Activated CD8-positive, alpha-beta memory T cell treated with anti-CD3 and anti-CD28 coated beads, Interleukin-2, amount 10 ng/mL, durations not matched to agents 7 days and 5 days (primary cell): ENCODE data around the gene KLK12. TPM values are rescaled to one million over a fixed set of nuclear protein-coding genes. Genes with fewer than 3 reads are reported as not detected.
A peak's percentile ranks its signal among the peaks of the same experiment; 100 is the strongest.

Experiments used
- ATAC-seq: fragments of 150-1000 bp; cut with Tn5 transposase; one replicate; pipeline ENCODE4 v1.10.0; 2021; ENCODE audit warnings: moderate library complexity
- CTCF ChIA-PET: fragments of 350-600 bp; sonication (Branson Sonifier 250); formaldehyde crosslinking; loops from one replicate; lab custom pipeline; 2021; ENCODE audit warnings: antibody characterized with exemption; lab: Charles Lee
- DNase-seq: peaks from one replicate; pipeline ENCODE4 v3.0.0-alpha.2; 2020
- H3K27ac Mint-ChIP-seq: one replicate; pipeline ENCODE4 v1.8.0; 2021; ENCODE audit warnings: mild to moderate bottlenecking, mixed read lengths
- H3K27me3 Mint-ChIP-seq: one replicate; pipeline ENCODE4 v1.8.0; 2021; ENCODE audit warnings: mixed read lengths
- H3K36me3 Mint-ChIP-seq: one replicate; pipeline ENCODE4 v1.8.0; 2021; ENCODE audit warnings: mild to moderate bottlenecking, mixed read lengths
- H3K4me1 Mint-ChIP-seq: one replicate; pipeline ENCODE4 v1.8.0; 2021; ENCODE audit warnings: mixed read lengths
- H3K4me3 Mint-ChIP-seq: one replicate; pipeline ENCODE4 v1.8.0; 2021; ENCODE audit warnings: mild to moderate bottlenecking, moderate library complexity, mixed read lengths
- H3K9me3 Mint-ChIP-seq: one replicate; pipeline ENCODE4 v1.8.0; 2022; ENCODE audit warnings: low read depth, mixed read lengths
- total RNA-seq, 2 experiments: library from RNA; stranded (reverse); gene quantifications; one replicate each; pipeline ENCODE4 v1.2.3, GENCODE V29; 2021

KLK12 gene
- total RNA-seq, 2 experiments from 2014 or later: not detected

- no peak for ATAC-seq
- H3K4me3 Mint-ChIP-seq: peak overlapping the region; percentile 17
Measured at GRCh38 chr19:51018745-51019543, 15.9 kb downstream of the KLK12 start.

GRCh38 chr19:51016798-51017683 is 17.8 kb downstream of the KLK12 start:
- ATAC-seq (peak; percentile 51), DNase-seq (peak; percentile 50)
- H3K27me3 Mint-ChIP-seq: peaks cover 51% of the 10 kb centered on the region

More at GRCh38 chr19:51018745-51019543, 15.9 kb downstream of the KLK12 start:
- Mint-ChIP-seq H3K27ac (no peak overlapping the region), H3K27me3 (peaks cover 51% of the 10 kb centered on the region), H3K36me3 (peaks cover 3% of the 10 kb centered on the region), H3K4me1 (peaks cover 19% of the 10 kb centered on the region), H3K9me3 (no peaks in the 10 kb centered on the region)
- no peak for DNase-seq
- CTCF ChIA-PET: interaction anchor here (4.3 kb wide), 1 partner anchor 77 kb away, joined by 19 read pairs; no protein-coding TSS in a partner anchor

GRCh38 chr19:51015691-51016267 is 19.0 kb downstream of the KLK12 start:
- peaks cover 49% of the 10 kb centered on the region for H3K27me3 Mint-ChIP-seq
- H3K36me3 Mint-ChIP-seq: peaks cover 3% of the 10 kb centered on the region
- H3K4me3 Mint-ChIP-seq: no peak overlapping the region
- CTCF ChIA-PET: interaction anchor here (4.3 kb wide), 1 partner anchor 80 kb away, joined by 19 read pairs; no protein-coding TSS in a partner anchor
- H3K9me3 Mint-ChIP-seq: no peaks in the 10 kb centered on the region
- no peak overlapping the region for H3K27ac Mint-ChIP-seq
- ATAC-seq: no peak
- no peak for DNase-seq
- H3K4me1 Mint-ChIP-seq: peaks cover 21% of the 10 kb centered on the region

More at GRCh38 chr19:51016798-51017683, 17.8 kb downstream of the KLK12 start:
- Mint-ChIP-seq H3K9me3 (no peaks in the 10 kb centered on the region), H3K27ac (no peak overlapping the region), H3K4me3 (no peak overlapping the region), H3K36me3 (peaks cover 3% of the 10 kb centered on the region), H3K4me1 (peaks cover 21% of the 10 kb centered on the region)
- CTCF ChIA-PET: interaction anchor here (0.6 to 4.3 kb wide), 7 partner anchors 11 to 531 kb away, joined by 3 to 19 read pairs (median 3); partner anchors contain the start of gene KLK8

GRCh38 chr19:51014242-51014641 is 20.6 kb downstream of the KLK12 start:
- Mint-ChIP-seq H3K9me3 (no peaks in the 10 kb centered on the region), H3K27me3 (peaks cover 35% of the 10 kb centered on the region), H3K4me1 (peaks cover 18% of the 10 kb centered on the region)

GRCh38 chr19:51012661-51013190 is 22.1 kb downstream of the KLK12 start:
- Mint-ChIP-seq H3K36me3 (no peaks in the 10 kb centered on the region), H3K27ac (no peak overlapping the region), H3K4me3 (no peak overlapping the region), H3K4me1 (peaks cover 14% of the 10 kb centered on the region), H3K9me3 (no peaks in the 10 kb centered on the region), H3K27me3 (peaks cover 24% of the 10 kb centered on the region)
- DNase-seq (no peak), ATAC-seq (no peak)
- CTCF ChIA-PET: interaction anchor here (1.3 kb wide), 1 partner anchor 91 kb away, joined by 4 read pairs; no protein-coding TSS in a partner anchor

More at GRCh38 chr19:51014242-51014641, 20.6 kb downstream of the KLK12 start:
- no peak for ATAC-seq
- Mint-ChIP-seq H3K27ac (no peak overlapping the region), H3K36me3 (peaks cover 3% of the 10 kb centered on the region), H3K4me3 (no peak overlapping the region)
- CTCF ChIA-PET: no interaction called here
- DNase-seq: no peak

GRCh38 chr19:51010066-51010795 is 24.6 kb downstream of the KLK12 start:
- Mint-ChIP-seq H3K4me1 (peaks cover 9% of the 10 kb centered on the region), H3K27ac (no peak overlapping the region), H3K4me3 (no peak overlapping the region), H3K36me3 (no peaks in the 10 kb centered on the region), H3K9me3 (no peaks in the 10 kb centered on the region), H3K27me3 (peaks cover 9% of the 10 kb centered on the region)
- ATAC-seq: no peak
- DNase-seq: no peak
- CTCF ChIA-PET: no interaction called here

- no peaks in the 10 kb centered on the region for H3K36me3 Mint-ChIP-seq
- peaks cover 5% of the 10 kb centered on the region for H3K4me1 Mint-ChIP-seq
- no peak overlapping the region for H3K4me3 Mint-ChIP-seq
- CTCF ChIA-PET: interaction anchor here (0.6 kb wide), 1 partner anchor 736 kb away, joined by 3 read pairs; no protein-coding TSS in a partner anchor
- no peak overlapping the region for H3K27ac Mint-ChIP-seq
- peaks cover 9% of the 10 kb centered on the region for H3K27me3 Mint-ChIP-seq
- ATAC-seq (no peak), DNase-seq (no peak)
- H3K9me3 Mint-ChIP-seq: no peaks in the 10 kb centered on the region
Measured at GRCh38 chr19:51009061-51009891, 25.5 kb downstream of the KLK12 start.

- DNase-seq: no peak
- Mint-ChIP-seq H3K27me3 (peaks cover 6% of the 10 kb centered on the region), H3K4me1 (no peaks in the 10 kb centered on the region), H3K9me3 (no peaks in the 10 kb centered on the region), H3K36me3 (no peaks in the 10 kb centered on the region), H3K4me3 (no peak overlapping the region), H3K27ac (no peak overlapping the region)
- CTCF ChIA-PET: no interaction called here
- no peak for ATAC-seq
Measured at GRCh38 chr19:51007488-51007887, 27.3 kb downstream of the KLK12 start.

- no peak overlapping the region for H3K27ac Mint-ChIP-seq
Measured at GRCh38 chr19:51006406-51006805, 28.4 kb downstream of the KLK12 start.

GRCh38 chr19:51005248-51005647 is 29.6 kb downstream of the KLK12 start:
- CTCF ChIA-PET: no interaction called here

More at GRCh38 chr19:51006406-51006805, 28.4 kb downstream of the KLK12 start:
- peaks cover 12% of the 10 kb centered on the region for H3K27me3 Mint-ChIP-seq
- CTCF ChIA-PET: no interaction called here
- DNase-seq (no peak), ATAC-seq (no peak)
- no peaks in the 10 kb centered on the region for H3K4me1 Mint-ChIP-seq
- H3K4me3 Mint-ChIP-seq: no peak overlapping the region
- no peaks in the 10 kb centered on the region for H3K9me3 Mint-ChIP-seq
- no peaks in the 10 kb centered on the region for H3K36me3 Mint-ChIP-seq

GRCh38 chr19:51003316-51003715 is 31.5 kb downstream of the KLK12 start:
- CTCF ChIA-PET: no interaction called here
- Mint-ChIP-seq H3K27me3 (peaks cover 20% of the 10 kb centered on the region), H3K4me1 (no peaks in the 10 kb centered on the region), H3K36me3 (no peaks in the 10 kb centered on the region), H3K27ac (no peak overlapping the region), H3K9me3 (no peaks in the 10 kb centered on the region), H3K4me3 (no peak overlapping the region)
- ATAC-seq: no peak
- no peak for DNase-seq

More at GRCh38 chr19:51005248-51005647, 29.6 kb downstream of the KLK12 start:
- no peak overlapping the region for H3K4me3 Mint-ChIP-seq
- peaks cover 20% of the 10 kb centered on the region for H3K27me3 Mint-ChIP-seq
- DNase-seq (no peak), ATAC-seq (no peak)
- H3K27ac Mint-ChIP-seq: no peak overlapping the region
- no peaks in the 10 kb centered on the region for H3K4me1 Mint-ChIP-seq
- H3K36me3 Mint-ChIP-seq: no peaks in the 10 kb centered on the region
- H3K9me3 Mint-ChIP-seq: no peaks in the 10 kb centered on the region
